D721Med (cell line): ENCODE data around the gene MYO9B.

Experiments
- DNase-seq: peaks from one replicate; pipeline ENCODE4 v3.0.0; 2011; ENCODE audit warnings: low spot score; ENCODE audit not compliant: insufficient read length
- FAIRE-seq: peaks from 2 replicates; lab custom pipeline; 2011; peaks lifted over from hg19 to GRCh38; lab: Jason Lieb, UNC
- TF ChIP-seq, protein P1 (sequence below): IDR thresholded peaks from 2 replicates; pipeline ENCODE4 v1.5.1; 2012; ENCODE audit warnings: mild to moderate bottlenecking, control low read depth; ENCODE audit not compliant: insufficient read depth; ENCODE audit errors: missing control alignments

MYO9B gene

DNA sequence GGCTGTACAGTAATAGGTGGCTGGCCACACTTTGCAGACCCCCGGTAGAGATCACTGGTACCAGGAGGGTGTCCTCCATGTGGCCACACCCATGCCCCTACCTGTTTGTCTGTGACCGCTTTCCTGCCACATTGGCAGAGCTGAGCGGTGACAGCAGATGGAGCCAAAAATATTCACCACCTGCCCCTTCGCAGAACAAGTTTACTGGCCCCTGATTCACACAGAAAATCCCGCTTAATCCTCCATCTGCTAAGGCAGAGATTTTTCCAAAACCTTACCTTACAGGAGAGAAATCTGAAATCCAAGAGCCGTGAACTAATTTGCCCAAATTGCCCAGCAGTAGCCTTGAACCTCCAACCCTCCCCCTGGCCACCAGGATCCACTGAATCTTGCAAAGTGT is 52.1 kb downstream of the MYO9B start:
- FAIRE-seq = no peak
- DNase-seq = no peak
- TF ChIP-seq, protein P1, sequence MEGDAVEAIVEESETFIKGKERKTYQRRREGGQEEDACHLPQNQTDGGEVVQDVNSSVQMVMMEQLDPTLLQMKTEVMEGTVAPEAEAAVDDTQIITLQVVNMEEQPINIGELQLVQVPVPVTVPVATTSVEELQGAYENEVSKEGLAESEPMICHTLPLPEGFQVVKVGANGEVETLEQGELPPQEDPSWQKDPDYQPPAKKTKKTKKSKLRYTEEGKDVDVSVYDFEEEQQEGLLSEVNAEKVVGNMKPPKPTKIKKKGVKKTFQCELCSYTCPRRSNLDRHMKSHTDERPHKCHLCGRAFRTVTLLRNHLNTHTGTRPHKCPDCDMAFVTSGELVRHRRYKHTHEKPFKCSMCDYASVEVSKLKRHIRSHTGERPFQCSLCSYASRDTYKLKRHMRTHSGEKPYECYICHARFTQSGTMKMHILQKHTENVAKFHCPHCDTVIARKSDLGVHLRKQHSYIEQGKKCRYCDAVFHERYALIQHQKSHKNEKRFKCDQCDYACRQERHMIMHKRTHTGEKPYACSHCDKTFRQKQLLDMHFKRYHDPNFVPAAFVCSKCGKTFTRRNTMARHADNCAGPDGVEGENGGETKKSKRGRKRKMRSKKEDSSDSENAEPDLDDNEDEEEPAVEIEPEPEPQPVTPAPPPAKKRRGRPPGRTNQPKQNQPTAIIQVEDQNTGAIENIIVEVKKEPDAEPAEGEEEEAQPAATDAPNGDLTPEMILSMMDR = peak; percentile 29

DNA sequence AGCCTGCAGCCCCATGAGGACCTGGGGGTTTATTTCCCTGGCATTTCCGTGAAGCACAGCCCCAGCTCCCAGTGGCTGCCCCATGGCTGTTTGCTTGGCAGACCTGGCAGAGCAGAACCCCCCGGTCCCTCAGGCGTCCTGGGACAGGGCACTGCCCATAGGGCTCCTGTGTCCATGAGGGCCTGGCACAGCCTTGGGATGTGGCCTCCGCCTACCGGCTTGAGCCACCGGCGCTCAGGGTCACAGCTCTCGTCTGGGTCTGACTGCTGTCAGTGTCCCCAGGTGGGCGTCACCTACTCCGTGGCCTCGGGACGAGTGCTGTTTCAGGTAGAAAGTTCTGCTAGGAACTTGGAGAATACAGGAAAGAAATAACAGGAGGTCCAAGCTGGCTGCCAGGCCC is 52.8 kb downstream of the MYO9B start:
- TF ChIP-seq, protein P1 = no peak
- DNase-seq (no peak), FAIRE-seq (no peak)

DNA sequence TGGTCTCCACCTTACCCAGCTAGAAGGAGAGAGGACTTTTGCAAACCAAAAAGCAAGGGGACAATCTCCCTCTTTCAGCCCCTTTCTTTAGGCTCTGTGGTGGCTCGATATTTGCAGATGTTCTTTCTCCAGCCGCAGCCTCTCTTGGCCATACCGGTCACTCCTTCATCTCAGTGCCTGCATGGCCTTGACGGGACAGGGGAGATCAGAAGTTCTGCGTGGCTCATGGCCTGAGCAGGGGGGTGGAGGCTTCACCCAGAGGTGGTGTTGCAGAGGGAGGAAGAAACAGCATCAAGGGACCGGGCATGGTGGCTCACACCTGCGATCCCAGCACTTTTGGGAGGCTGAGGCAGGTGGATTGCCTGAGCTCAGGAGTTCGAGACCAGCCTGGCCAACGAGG is 53.2 kb downstream of the MYO9B start:
- FAIRE-seq = no peak
- TF ChIP-seq, protein P1 = no peak
- no peak for DNase-seq

DNA sequence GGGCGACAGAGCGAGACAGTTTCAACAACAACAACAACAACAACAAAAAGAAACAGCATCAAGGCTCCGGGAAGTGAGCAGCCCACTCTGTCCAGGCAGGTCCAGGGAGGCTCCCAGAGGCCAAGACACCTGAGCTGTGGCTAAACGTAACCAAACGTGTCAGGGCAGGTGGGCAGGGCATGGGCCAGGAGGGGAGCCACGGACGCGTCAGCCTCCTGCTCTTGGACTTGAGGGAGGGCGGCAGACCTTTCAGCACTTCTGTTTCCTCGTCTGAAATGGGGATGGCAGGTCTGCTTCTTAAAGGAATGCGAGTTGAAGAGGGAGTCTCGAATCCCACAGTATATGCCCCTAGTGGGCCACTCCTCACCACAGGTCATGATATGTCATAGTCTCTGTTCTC is 53.8 kb downstream of the MYO9B start:
- TF ChIP-seq, protein P1 = no peak
- no peak for FAIRE-seq
- DNase-seq = no peak

DNA sequence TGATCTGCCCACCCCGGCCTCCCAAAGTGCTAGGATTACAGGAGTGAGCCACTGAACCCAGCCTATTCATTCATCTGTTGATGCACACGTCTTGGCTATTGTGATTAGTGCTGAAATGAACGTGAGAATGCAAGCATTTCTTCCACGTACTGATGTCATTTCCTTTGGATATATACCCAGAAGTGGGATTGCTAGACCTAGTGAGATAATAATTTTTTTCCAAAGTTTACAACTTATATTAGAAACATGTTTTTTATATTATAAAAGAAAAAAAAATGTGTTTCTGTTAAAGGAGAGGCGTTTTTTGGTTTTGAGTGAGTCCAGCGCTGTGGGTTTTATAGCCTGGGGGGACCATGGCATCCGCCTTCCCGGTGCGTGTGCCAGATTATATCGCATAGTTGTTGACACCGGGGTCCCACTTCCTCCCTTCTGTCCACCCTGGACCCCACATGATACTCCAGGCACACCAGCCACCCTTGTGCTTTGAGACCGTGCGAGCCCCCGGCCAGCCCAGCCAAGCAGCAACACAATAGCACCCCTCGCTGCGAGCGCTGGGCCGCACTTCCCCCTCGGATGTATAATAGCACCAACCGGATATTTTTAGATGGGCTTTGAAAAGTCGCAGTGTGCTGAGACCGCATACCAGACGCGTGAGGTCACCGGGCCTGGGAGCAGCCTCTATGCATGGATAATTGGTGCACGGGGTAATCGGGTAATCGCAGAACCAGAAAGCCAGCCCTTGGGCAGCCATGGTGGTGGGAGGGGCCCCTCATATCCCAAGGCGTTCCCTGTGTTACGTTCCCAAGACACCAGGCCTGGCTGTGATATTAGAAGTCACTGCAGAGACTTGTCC is 59.6 kb downstream of the MYO9B start:
- DNase-seq (no peak), FAIRE-seq (no peak)
- TF ChIP-seq, protein P1 = no peak

DNA sequence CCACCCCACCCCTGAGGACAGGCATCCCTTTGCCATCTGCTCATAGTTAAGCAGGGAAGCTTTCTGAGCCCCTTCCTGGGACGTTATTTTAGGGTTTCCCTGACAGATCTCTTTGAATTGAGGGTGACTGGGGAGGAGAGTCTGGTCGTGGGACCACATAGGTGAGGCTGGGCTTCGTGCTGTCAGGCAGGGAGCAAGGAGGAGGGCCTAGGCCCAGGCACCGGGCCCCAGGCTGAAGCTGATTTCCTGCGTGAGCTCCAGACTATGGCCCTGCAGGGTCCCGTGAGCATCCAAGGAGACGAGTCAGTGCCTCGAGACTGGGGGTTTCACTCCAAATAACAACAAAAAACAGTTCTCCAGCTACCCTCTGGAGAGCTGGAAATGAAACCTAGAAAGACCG is 60.4 kb downstream of the MYO9B start:
- DNase-seq (no peak), FAIRE-seq (no peak)
- TF ChIP-seq, protein P1 = no peak

DNA sequence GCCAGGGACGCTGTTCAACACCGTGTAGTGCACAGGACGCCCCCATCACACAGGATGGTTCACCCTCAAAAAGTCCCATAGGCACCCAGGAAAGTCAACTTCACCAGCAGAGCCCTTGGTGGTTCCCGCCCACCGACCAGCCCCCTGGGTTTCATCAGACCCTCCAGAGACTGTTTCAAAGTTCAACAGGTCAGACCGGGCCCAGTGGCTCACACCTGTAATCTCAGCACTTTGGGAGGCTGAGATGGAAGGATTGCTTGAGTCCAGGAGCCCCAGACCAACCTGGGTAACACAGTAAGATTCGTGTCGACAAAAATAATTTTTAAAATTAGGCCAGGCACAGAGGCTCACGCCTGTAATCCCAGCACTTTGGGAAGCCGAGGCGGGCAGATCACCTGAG is 61.0 kb downstream of the MYO9B start:
- TF ChIP-seq, protein P1 = no peak
- DNase-seq (no peak), FAIRE-seq (no peak)
